HG03571 (cell line): Measurements from ENCODE around the gene PPP1R13L.
A peak's percentile ranks its signal among the peaks of the same experiment; 100 is the strongest.

Experiments
- ATAC-seq: cut with Tn5 transposase; IDR thresholded peaks from one replicate; pipeline ENCODE4 v1.9.1; 2021; ENCODE audit not compliant: unreplicated experiment

The PPP1R13L gene

DNA sequence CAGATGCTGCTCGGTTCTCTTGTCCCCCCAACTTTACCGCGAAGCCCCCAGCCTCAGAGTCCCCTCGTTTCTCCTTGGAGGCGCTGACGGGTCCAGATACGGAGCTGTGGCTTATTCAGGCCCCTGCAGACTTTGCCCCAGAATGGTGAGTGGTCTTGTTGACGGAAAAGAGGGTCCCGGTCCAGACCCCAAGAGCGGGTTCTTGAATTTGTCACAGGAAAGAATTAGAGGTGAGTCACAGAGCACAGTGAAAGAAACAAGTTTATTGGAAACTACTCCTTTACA is 2.2 kb upstream of the PPP1R13L start:
- no peak for ATAC-seq

DNA sequence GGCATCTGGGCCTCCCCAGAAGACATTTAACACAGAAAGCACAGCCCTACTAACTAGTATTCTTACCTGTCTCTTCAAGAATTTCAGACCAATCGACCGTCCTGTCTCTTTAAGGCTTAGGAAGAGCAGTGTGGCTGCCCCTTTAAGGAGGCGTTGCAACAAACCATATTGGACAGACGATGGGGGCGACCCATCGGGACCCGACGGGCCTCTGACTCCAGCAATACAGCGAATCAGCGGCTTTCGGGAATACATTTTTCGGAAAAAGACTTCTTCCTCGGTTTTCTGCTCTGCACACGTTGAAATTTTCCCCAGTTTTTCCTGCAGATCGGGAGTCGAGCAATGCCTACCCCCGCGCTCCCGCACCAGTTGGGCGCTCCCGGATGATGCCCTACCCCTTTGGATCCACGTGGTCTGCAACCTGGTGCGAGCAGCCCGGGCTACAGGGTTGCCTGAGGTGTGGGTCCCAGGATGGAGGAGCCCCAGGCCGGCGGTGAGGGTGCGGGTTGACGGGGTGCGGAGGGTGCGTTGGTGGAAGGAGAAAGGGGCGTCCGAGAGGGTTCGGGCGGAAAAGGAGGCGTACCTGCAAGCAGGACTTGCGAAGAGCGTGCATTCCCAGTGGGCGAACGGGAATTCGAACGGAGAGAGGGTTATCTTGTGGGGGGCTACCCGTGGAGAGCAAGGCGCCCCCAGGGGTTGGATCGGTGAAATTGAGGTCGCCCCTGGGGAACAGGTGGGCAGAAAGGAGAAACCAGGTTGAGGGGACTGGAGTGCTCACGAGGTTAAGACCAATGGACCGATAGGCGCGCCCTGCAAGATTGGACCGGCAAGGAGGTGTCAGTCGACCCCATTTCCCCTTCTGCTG is 1.6 kb upstream of the PPP1R13L start, which contains the start of gene POLR1G:
POLR1G (plus strand) TSS at position 419 of the 865 bp plus-strand sequence; CDS start at position 472, 53 bp downstream.
- peak; percentile 64 for ATAC-seq

DNA sequence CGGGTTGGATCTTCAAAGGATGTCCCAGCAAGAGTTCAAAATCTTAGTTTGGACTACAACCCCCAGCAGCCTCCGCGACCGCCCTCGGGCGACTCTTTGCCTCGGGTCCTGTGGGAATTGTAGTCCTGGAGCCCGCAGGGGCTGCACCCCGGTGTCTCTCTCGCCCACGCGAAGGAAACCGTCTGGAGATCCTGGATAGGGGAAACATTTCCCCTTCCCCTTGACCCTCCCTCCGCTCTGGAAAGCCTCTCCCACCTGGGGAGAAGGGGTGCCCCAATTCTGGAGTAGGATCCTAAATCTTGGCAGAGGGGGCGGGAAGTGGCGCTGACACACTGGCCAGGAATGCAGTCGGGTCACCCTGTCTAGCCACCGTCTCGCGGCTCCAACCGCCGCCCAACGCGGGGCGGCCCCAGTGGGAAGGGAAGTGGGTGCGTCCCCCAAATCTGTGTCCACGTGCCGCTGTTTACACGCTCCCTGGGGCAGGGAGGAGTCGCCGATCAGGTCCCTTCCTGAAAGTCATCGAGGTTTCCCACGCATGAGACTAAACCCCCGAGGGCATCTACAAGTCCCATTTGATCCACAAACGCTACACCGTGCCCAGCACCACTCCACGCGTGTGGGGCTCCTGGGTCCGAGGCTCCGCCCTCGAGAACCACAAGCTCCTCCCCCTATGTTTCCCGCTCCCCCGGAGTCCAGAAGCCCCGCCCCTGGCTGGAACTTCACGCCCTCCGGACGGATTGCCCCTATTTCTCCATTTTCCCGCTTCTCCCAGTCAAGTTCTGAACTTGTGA is 761 bp upstream of the PPP1R13L start:
- ATAC-seq = peak; percentile 36

DNA sequence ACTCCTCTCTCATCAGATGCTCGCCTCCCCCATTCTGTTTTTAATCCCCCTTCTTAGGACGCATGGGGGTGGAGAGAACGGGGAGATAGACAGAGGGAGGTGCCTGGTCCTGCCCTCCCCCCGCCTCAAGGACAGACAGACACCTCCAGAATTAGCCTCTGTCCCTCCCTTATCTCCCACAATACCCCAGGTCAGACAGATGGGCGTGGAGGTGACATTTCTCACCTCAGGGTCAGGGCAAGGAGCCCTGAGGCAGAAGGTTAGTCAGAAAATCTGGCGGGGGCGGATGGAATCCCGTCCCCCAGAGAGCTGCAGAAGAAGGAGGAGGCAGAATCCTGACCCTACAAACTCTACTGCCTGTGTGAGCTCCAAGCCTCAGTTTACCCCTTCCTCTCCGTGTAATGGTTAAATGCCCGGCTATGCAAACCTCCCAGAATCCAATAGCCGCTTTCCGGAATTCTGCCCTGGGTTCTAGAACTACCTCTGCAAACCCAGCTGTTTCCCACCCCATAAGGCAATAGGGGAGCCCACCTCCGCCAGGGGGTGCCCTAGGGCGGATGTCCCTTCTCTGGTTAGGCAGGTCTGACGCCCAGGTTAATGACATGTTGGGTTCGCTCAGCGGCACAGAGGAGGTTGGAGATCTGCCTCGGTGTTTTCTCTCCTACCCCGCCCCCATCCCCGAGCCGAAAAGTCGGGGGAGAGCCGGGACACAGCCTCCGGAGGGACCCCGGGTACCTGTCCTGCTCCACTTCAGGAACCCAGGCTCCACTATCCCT is 900 bp downstream of the PPP1R13L start:
- ATAC-seq = no peak

DNA sequence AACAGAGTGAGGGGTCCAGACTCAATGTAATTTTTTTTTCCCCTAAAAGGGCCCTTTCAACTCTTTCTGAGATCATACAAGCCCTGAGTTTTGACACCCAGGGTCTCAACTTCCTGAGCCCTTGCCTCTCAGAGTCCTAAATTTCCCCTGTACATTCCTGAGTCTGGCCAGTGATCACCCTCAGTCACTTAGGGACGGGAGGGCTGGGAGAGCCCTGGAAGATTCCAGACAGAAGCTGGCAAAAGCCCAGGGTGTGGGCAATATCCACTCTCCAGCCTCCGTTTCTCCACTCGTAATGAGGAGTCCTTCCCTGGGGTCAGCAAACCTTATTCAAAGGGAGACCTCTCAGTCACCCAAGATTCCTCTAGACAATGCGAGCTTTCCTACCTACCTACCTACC is 1.6 kb downstream of the PPP1R13L start:
- ATAC-seq = no peak

DNA sequence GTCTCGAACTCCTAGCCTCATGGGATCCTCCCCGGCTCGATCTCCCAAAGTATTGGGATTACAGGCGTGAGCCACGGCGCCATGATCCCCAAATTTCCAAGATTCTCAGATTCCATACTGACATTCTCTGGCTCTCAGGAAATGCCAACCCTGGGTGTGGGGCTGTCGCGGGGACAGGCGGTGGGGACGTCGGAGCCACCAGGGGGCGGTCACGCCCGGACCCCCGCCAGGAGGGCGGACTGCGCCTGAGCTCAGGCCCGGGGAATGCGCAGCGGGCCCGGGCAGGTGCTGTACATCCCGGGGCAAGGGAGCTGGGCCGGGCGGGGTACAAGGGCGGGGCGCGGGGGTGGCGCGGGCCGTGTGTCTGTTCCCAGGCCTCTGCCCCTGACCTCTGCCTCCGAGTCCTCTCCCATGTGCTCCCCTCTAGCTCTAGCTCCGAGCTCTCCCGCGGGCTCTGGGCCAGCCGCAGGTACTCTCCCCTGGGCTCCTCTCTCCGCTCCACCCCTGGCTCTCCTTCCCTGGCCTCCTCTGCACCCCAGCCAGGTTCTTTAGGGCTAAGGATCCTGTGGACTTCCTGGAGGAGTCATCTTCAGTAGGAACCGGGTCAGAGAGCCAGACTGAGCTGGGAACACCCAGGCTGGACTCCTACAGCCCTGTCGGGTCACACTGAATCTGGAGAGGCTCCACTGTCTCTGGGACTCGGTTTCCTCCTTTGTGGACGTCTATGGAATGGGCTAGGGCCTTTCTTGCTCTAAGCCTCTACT is 2.4 kb downstream of the PPP1R13L start:
- ATAC-seq = no peak

DNA sequence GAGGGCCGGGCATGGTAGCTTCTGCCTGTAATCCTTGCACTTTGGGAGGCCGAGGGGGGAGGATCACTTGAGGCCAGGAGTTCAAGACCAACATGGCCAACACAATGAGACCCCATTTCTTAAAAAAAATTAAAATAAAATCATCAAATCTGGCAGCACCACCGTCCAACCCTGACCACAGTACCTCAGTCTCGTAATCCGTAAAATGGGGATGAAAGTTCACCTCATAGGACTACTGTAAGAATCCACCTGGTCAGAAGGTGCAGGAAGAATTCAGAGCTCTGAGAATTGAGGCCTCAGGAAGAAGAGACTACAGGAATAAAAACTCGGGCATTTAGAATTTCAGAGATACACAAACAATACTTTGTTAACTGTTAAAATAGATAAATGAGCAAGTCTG is 3.1 kb downstream of the PPP1R13L start:
- no peak for ATAC-seq

DNA sequence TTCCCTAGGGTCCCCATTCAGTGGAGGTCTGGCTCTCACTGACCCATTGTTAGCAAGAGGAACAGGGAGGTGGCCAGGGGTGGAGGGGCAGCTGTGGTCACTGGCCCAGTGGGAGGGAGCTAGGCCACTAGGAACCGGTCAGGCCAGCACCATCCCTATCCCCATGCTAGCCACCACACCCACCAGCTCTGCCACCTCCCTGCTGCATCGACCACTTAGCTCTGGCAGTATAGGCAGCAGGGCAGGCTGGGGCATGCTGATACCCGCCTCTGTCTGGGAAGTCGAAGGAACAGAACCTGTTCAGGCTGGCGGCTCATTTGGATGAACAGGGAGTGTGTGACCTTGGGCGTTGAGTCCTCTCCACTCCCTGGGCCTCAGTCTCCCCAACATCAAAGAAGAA is 4.7 kb downstream of the PPP1R13L start:
- ATAC-seq = no peak

DNA sequence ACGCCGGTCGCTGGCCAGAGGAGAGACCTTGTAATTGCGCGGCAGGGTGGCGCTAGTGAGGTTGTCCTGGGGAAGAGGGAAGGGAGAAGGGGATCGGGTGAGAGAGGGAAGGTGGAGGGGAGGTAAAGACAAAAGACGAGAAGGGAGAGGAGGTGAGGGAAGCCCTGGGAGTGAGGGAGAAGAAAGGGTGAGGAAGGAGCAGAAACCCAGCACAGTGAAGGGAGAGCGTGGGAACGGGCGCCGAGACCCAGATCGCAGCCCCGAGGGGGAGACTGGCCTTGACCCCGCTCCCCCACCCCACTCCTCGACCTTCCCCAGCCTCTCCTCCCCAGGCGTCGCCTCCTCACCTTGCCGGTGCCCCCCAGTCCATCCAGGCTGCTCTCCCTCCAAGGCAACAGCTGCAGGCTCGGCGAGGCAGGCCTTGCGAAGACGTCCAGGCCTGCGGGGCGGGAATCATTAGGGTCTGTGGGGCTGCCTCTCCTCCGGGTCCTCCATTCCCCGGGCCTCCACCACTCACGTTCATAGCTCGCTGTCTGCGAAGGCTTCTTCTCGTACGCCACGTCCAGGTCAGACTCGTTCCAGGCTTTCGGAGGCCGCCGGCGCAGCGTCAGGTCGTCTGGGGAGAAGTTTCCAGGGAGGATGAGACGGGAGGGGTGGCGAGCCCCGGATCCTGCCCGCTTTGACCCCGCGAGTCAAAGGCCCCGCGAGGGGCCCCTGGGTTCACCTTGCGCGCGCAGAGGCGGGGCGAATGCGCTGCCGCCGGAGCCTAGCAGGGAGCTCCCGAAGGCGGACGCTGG is 8.8 kb downstream of the PPP1R13L start:
- ATAC-seq = no peak

DNA sequence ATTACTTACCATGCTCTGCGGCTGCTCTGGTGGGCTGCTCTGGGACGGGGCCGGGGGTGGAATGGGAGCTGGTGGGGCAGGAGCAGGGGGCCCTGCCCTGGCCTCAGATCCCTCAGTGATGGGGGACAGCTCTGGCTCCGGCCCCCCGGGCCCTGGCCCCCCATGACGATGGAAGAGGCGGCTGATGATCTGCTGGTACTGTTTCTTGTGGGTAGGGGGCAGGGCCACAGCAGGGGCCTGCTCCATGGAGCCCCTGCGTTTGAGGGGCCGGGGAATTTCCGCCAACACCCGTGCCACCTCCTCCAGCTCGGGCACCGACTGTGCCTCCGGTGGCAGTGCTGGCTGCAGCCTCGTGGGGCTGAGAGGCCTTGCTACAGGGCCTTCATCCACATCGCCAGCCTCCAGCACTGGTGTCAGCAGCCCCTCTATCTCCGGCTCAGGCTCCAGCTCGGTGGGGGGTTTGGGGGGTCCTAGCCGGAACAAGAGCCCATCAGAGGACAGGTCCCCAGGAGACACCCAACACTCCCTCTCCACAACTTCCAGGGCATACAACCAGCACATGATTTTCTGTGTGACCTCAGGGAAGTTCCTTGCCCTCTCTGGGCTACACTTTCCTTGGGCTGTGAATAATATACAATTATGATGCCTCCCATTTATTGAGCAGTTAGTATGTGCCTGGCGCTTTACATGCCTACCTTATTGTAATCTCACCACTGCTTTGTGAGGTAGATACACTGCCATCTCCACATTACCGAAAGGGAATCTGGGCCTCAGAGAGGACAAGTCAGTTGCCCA is 12.8 kb downstream of the PPP1R13L start:
- no peak for ATAC-seq

DNA sequence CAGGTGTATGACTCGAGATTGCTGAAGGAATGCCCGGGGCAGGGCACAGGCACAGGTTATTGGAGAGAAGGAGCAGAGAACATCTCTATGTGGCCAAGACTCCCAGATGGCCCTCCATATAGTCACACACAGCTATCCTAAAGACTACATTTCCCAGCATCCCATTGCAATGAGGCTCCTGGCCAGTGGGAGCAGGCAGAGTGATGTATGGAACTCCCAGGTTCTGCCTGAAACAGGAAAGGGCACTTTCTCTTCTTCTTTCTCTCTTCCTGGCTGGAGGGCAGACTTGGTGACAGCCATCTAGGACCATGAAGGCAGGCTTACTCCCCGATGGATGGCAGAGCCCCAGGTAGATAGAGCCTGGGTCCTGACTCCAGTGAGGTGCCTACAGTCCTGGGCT is 13.5 kb downstream of the PPP1R13L start:
- ATAC-seq = no peak

DNA sequence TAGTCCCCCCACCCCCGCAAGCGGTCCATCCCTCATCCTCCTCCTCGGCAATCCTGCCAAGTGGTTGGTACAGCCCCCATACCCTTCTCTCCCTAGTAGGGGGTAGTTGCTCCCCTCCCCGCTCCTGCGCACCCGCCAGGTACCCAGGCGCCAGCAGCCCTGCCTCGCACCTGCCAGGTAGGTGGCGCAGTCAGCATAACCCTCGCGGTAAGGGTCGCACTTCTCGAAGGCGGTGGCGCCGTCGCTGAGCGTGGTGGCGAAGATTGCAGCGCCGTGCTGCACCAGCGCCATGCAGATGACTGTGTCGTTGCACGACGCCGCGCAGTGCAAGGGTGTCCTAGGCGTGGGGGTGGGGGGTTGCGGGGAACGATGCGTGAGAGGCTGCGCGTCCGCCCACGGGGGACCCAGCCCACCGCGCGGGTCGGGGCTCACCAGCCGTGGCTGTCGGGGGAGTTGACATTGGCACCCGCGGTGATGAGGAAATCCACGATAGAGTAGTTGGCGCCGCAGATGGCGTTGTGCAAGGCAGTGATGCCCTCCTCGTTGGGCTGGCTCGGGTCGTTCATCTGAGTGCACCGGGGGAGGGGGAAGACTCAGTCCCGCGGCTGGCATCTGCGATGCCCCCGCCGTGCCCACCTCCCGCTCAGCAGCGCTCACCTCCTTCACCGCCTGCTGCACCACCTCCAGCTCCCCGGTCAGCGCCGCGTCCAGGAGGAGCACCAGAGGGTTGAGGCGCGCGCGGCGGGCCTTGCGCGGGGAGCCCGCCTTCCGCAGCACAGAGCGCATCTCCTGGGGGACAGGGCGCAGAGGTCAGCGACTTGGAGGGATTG is 19.3 kb downstream of the PPP1R13L start:
- ATAC-seq = no peak

DNA sequence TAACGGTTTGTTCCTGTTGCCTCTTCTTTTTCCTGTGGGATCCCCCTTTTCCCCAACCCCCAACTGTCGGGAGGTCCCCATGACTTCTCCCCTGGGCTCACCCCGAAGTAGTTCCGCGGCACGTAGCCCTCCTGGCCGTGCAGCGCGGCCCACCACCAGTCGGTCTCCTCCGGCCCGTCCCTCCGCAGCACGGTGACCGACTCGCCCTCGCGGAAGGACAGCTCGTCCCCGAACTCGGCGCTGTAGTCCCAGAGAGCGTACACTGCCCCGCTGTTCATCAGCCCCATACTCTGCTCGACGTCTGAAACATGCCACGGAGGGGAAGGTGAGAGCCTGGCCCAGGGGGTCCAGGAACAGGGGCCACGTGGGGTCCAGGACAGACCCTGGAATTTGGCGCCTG is 22.4 kb downstream of the PPP1R13L start:
- no peak for ATAC-seq

DNA sequence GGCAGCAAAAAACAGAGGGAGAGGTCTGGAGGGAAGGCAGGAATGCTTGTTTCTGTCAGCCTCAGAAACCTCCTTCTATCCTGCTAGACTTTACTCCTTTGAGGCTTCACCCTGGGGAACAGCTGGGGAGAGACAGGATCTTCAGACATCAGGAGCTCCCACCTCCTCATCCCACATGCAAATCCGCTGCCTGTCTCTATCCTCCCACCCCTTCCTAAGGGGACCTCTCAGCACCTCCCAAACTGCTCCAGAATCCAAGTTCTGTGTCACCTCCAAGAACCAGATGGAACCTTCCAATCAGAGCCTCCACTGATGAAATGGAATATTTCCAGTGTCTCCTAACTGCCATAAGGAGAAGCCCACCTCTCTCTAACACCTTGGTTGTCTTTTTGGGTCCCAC is 24.8 kb downstream of the PPP1R13L start:
- ATAC-seq = no peak

DNA sequence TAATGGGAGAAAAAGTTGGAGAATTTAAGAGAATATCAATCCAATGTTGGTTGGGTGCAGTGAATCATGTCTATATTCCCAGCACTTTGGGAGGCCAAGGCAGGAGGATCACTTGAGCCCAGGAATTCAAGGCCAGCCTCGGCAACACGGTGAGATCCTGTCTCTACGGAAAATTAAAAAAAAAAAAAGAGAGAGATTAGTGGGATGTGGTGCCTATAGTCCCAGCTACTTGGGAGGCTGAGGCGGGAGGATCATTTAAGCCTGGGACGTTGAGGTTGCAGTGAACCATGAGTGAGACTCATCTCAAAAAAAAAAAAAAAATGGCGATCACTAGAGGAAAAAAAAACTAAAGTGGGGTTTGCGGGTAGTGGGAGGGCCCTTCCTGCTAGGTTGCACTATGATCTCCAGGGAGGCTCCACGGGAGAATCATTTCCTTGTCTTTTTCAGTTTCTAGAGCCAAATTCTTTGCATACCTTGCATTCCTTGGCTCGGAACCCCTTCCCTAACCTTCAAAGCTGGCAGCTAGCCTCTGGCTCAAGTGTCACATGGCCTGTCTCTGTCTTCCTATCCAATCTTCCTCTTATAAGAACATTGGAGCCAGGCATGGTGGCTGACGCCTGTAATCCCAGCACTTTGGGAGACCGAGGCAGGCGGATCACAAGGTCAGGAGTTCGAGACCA is 28.7 kb downstream of the PPP1R13L start:
- ATAC-seq = no peak

DNA sequence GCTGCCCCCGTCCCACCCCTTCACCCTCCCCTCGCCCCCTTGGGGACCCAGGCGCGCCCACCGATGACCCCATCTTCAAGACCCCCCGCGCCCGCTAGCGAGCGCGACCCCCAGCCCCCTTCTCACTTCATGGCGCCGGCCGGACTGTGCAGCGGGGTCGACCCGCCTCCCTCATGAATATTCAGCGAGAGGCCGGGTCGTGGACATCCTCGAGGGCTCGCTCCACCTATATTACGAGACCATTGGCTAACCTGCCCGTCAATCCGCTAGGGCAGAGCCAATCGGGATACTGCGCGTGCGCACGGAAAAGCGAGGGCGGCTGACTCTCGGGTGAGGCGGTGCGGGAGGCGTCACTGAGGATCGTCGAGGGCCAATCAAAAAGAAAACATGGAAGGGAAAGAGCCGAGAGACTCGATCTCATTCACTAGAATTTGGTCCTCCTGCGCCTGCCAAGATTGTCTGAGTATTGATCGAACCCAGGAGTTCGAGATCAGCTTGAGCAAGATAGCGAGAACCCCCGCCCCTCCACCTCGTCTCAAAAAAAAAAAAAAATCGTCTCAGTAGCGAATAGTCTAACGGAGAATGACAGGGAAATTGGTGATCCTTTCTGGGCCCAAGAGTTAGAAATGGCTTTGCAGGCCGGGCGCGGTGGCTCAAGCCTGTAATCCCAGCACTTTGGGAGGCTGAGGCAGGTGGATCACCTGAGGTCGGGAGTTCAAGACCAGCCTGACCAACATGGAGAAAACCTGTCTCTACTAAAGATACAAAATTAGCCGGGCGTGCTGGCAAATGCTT is 34.3 kb downstream of the PPP1R13L start, which contains the start of gene ERCC2:
ERCC2 (minus strand) TSS at position 164 of the 795 bp plus-strand sequence; CDS start at position 131, 33 bp downstream.
- peak; percentile 88 for ATAC-seq
